Stimulated activated CD4-positive, alpha-beta T cell treated with anti-CD3 and anti-CD28 coated beads, Interleukin-12 subunit alpha, Interleukin-12 subunit beta, amount 100 ng/mL, for 24 hours (primary cell): Measurements from ENCODE around the gene MAPK8IP2.

Experiments used
- DNase-seq, 2 experiments: peaks; one replicate each; pipeline ENCODE4 v3.0.0-alpha.2; 2020; ENCODE audit warnings: low read depth in 2 of 2

Gene MAPK8IP2

GRCh38 chr22:50575426-50575941 is 25.1 kb upstream of the MAPK8IP2 start:
- no peak for DNase-seq

- DNase-seq = no peak
These were observed 24.5 kb upstream of the MAPK8IP2 start for GRCh38 chr22:50576070-50576469.

GRCh38 chr22:50576806-50577696 is 23.5 kb upstream of the MAPK8IP2 start:
- no peak for DNase-seq

GRCh38 chr22:50577697-50577986 is 23.0 kb upstream of the MAPK8IP2 start:
- DNase-seq = no peak

- DNase-seq = no peak
These were observed 22.4 kb upstream of the MAPK8IP2 start, which contains the start of gene CPT1B for GRCh38 chr22:50577987-50578775. Gene CPT1B (minus strand): TSS chr22:50578427. CDS start chr22:50577915, 512 bp downstream.

GRCh38 chr22:50578776-50579310 is 21.8 kb upstream of the MAPK8IP2 start:
- no peak for DNase-seq

- DNase-seq = no peak
These were observed 20.8 kb upstream of the MAPK8IP2 start for GRCh38 chr22:50579752-50580151.

- DNase-seq = no peak
These were observed 19.3 kb upstream of the MAPK8IP2 start for GRCh38 chr22:50581031-50581949.

- DNase-seq = no peak
These were observed 18.6 kb upstream of the MAPK8IP2 start for GRCh38 chr22:50581950-50582492.

- DNase-seq = peak; percentile 96 to 98
These were observed 17.9 kb upstream of the MAPK8IP2 start, which contains the start of gene CHKB for GRCh38 chr22:50582493-50583293. Gene CHKB (minus strand): TSS chr22:50582849. CDS start chr22:50582781, 68 bp downstream.

- DNase-seq = no peak
These were observed 17.2 kb upstream of the MAPK8IP2 start for GRCh38 chr22:50583294-50583861.

GRCh38 chr22:50584106-50585096 is 16.2 kb upstream of the MAPK8IP2 start:
- no peak for DNase-seq

GRCh38 chr22:50585238-50585637 is 15.4 kb upstream of the MAPK8IP2 start:
- DNase-seq = no peak

- DNase-seq = no peak
These were observed 14.8 kb upstream of the MAPK8IP2 start for GRCh38 chr22:50585781-50586180.

- DNase-seq = no peak
These were observed 14.2 kb upstream of the MAPK8IP2 start for GRCh38 chr22:50586416-50586815.

GRCh38 chr22:50587407-50587806 is 13.2 kb upstream of the MAPK8IP2 start:
- DNase-seq = no peak

- DNase-seq = no peak
These were observed 5.4 kb upstream of the MAPK8IP2 start for GRCh38 chr22:50595189-50595588.

- no peak for DNase-seq
These were observed 3.5 kb upstream of the MAPK8IP2 start for GRCh38 chr22:50597097-50597496.
